Neural progenitor cell (in vitro differentiated cells): ENCODE measurements around the gene CDC23.

Experiments
- EZH2 ChIP-seq: fragments of 200-600 bp; sonication (generic); IDR thresholded peaks from 2 replicates; pipeline ENCODE4 v1.6.1; 2017; ENCODE audit warnings: antibody characterized with exemption, mild to moderate bottlenecking, moderate library complexity
- TF ChIP-seq, protein P1 (sequence below): fragments of 200-600 bp; sonication (generic); IDR thresholded peaks from 2 replicates; pipeline ENCODE4 v1.5.1; 2017; ENCODE audit warnings: antibody characterized with exemption, mild to moderate bottlenecking

DNA sequence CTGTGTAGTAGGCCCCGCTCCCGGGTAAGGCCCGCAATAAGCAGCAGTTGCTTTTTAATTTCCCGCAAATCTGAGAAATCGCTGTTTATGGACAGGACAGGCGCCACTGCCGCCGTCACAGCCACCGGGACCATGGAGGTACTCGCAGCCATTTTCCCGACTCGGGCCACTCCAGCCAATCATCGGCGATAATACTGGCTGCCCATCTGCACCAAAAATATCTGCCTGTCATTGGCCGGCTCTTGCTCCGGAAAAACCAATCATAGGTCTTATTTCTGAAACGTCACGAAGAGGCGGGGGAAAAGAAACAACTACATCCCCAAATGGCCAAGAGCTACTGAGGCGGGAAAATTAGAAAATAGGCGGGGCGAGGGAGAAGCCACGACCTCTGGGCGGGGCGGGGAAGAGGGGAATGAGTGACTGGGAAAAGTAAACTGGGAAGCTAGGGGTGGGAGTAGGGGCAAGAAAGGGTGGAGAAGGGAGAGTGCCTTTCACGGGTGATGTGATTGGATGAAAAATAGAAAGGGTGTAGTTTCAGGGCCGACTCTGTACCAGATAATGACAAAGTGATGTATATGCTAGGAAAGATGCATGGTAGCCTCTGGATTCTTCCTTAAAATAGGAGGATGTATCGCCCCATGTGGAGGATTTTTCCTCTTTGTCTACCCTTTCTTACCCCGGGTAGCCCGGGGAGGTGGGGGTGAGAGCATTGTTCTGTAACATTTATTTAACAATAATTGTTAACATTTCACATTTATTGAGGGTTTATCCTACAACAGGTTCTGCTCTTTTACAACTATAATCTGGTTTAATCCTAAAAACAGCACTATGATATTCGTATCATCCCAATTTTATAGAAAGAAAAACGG is at the start of gene CDC23:
- TF ChIP-seq, protein P1, sequence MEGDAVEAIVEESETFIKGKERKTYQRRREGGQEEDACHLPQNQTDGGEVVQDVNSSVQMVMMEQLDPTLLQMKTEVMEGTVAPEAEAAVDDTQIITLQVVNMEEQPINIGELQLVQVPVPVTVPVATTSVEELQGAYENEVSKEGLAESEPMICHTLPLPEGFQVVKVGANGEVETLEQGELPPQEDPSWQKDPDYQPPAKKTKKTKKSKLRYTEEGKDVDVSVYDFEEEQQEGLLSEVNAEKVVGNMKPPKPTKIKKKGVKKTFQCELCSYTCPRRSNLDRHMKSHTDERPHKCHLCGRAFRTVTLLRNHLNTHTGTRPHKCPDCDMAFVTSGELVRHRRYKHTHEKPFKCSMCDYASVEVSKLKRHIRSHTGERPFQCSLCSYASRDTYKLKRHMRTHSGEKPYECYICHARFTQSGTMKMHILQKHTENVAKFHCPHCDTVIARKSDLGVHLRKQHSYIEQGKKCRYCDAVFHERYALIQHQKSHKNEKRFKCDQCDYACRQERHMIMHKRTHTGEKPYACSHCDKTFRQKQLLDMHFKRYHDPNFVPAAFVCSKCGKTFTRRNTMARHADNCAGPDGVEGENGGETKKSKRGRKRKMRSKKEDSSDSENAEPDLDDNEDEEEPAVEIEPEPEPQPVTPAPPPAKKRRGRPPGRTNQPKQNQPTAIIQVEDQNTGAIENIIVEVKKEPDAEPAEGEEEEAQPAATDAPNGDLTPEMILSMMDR, result peak; percentile 4
- TF ChIP-seq EZH2, result no peak
